GM23338 (cell line): Measurements from ENCODE around the gene CAVIN2. TPM values are rescaled to one million over a fixed set of nuclear protein-coding genes. Genes with fewer than 3 reads are reported as not detected.

Source experiments
- ATAC-seq: fragments of 200-7000 bp; cut with Tn5 transposase; 3 replicates; pipeline ENCODE4 v1.9.1; 2020
- DNase-seq: peaks from one replicate; pipeline ENCODE4 v3.0.0-alpha.2; 2015; ENCODE audit warnings: low spot score
- H2AFZ ChIP-seq: fragments of 200-600 bp; sonication (generic); 2 replicates; pipeline ENCODE4 v1.8.0; 2016; ENCODE audit warnings: antibody characterized with exemption, mild to moderate bottlenecking, moderate library complexity
- H3F3A ChIP-seq: fragments of 200-600 bp; sonication (generic); replicated peaks from 2 replicates; pipeline ENCODE4 v1.8.0; 2017; ENCODE audit warnings: antibody characterized with exemption, mixed run types, low read depth
- H3K27ac ChIP-seq: fragments of 200-600 bp; sonication (generic); 2 replicates; pipeline ENCODE4 v1.6.1; 2016; ENCODE audit warnings: low read depth
- H3K27me3 ChIP-seq: fragments of 200-600 bp; sonication (generic); 2 replicates; pipeline ENCODE4 v1.8.0; 2016; ENCODE audit warnings: mild to moderate bottlenecking, mixed run types, moderate library complexity; ENCODE audit not compliant: insufficient read depth
- H3K36me3 ChIP-seq: fragments of 200-600 bp; sonication (generic); 2 replicates; pipeline ENCODE4 v1.8.0; 2016; ENCODE audit warnings: mild to moderate bottlenecking; ENCODE audit not compliant: insufficient read depth
- H3K4me1 ChIP-seq: fragments of 200-600 bp; sonication (generic); 2 replicates; pipeline ENCODE4 v1.8.0; 2016; ENCODE audit warnings: mild to moderate bottlenecking, moderate library complexity; ENCODE audit not compliant: insufficient read depth
- H3K4me2 ChIP-seq: fragments of 200-600 bp; sonication (generic); 2 replicates; pipeline ENCODE4 v1.7.1; 2017; ENCODE audit warnings: mixed run types
- H3K4me3 ChIP-seq: fragments of 200-600 bp; sonication (generic); 2 replicates; pipeline ENCODE4 v1.6.1; 2016; ENCODE audit warnings: mixed run types
- H3K79me2 ChIP-seq: fragments of 200-600 bp; sonication (generic); replicated peaks from 2 replicates; pipeline ENCODE4 v1.8.0; 2017; ENCODE audit warnings: mild to moderate bottlenecking; ENCODE audit not compliant: insufficient read depth
- H3K9me2 ChIP-seq: fragments of 200-600 bp; sonication (generic); 2 replicates; pipeline ENCODE4 v1.8.0; 2017; ENCODE audit not compliant: insufficient read depth
- H4K20me1 ChIP-seq: fragments of 200-600 bp; sonication (generic); replicated peaks from 2 replicates; pipeline ENCODE4 v1.8.0; 2017; ENCODE audit warnings: mild to moderate bottlenecking; ENCODE audit not compliant: insufficient read depth
- H3K27ac Mint-ChIP-seq: 2 replicates; pipeline ENCODE4 v1.8.0; 2020; ENCODE audit warnings: inconsistent platforms, mild to moderate bottlenecking, moderate library complexity, mixed read lengths
- H3K27me3 Mint-ChIP-seq: 3 replicates; pipeline ENCODE4 v1.8.0; 2022; ENCODE audit warnings: low read depth, mild to moderate bottlenecking, moderate library complexity, mixed read lengths, inconsistent platforms; ENCODE audit not compliant: insufficient read depth, poor library complexity
- H3K36me3 Mint-ChIP-seq: 3 replicates; pipeline ENCODE4 v1.8.0; 2021; ENCODE audit warnings: low read depth, mild to moderate bottlenecking, inconsistent platforms, moderate library complexity, mixed read lengths
- H3K4me1 Mint-ChIP-seq: 3 replicates; pipeline ENCODE4 v1.8.0; 2020; ENCODE audit warnings: mild to moderate bottlenecking, inconsistent platforms, mixed read lengths
- H3K4me3 Mint-ChIP-seq: 3 replicates; pipeline ENCODE4 v1.8.0; 2021; ENCODE audit warnings: moderate library complexity, mild to moderate bottlenecking, inconsistent platforms, mixed read lengths
- H3K9me3 Mint-ChIP-seq: 3 replicates; pipeline ENCODE4 v1.8.0; 2020; ENCODE audit warnings: moderate library complexity, mild to moderate bottlenecking, inconsistent platforms, mixed read lengths
- CREB1 ChIP-seq: fragments of 250-450 bp; sonication (Bioruptor Pico); IDR thresholded peaks from 2 replicates; pipeline ENCODE4 v1.5.0; 2020; ENCODE audit warnings: low read depth, mild to moderate bottlenecking, moderate library complexity
- CTCF ChIP-seq, 2 experiments: fragments of 200-600 bp in 1 of 2; sonication (generic) in 1 of 2; conservative IDR thresholded peaks; 2 replicates each; pipeline versions ENCODE4 v1.5.1 to v1.6.1; 2016 to 2017; ENCODE audit warnings: antibody characterized with exemption in 2 of 2, low read depth in 2 of 2, mild to moderate bottlenecking in 2 of 2, moderate library complexity in 1 of 2
- ETS1 ChIP-seq: IDR thresholded peaks from 2 replicates; pipeline ENCODE4 v1.6.1; 2016; ENCODE audit warnings: antibody characterized with exemption
- JUNB ChIP-seq: IDR thresholded peaks from one replicate; pipeline ENCODE4 v1.6.1; 2016; ENCODE audit warnings: antibody characterized with exemption; ENCODE audit not compliant: unreplicated experiment
- POLR2AphosphoS5 ChIP-seq: IDR thresholded peaks from 2 replicates; pipeline ENCODE4 v1.6.1; 2016; ENCODE audit warnings: antibody characterized with exemption, low read depth
- ZNF114 ChIP-seq: fragments of 250-450 bp; sonication (Bioruptor Pico); IDR thresholded peaks from 2 replicates; pipeline ENCODE4 v1.5.0; 2020; ENCODE audit warnings: mild to moderate bottlenecking, moderate library complexity
- ZNF331 ChIP-seq: fragments of 250-450 bp; sonication (Bioruptor Pico); IDR thresholded peaks from 2 replicates; pipeline ENCODE4 v1.5.0; 2020; ENCODE audit warnings: low read depth, mild to moderate bottlenecking, moderate library complexity
- polyA plus RNA-seq: library from polyadenylated mRNA; unstranded; fragments of >200 nt; fragmentation: Nextera tagmentation; extraction: Ambion mirVana; gene quantifications from 2 replicates; pipeline ENCODE4 v1.2.1, GENCODE V29; 2016
- total RNA-seq: library from RNA; depleted of rRNA; stranded (reverse); fragments of >200 nt; shearing (Covaris generic); gene quantifications from 2 replicates; pipeline ENCODE4 v1.2.3, GENCODE V29; 2014

Gene CAVIN2
- total and polyA plus RNA-seq, 2 experiments from 2014 or later, result 0.07 to 0.15 TPM

GRCh38 chr2:191869781-191870180 lies 22.9 kb upstream of the CAVIN2 start:
- Histone ChIP-seq H3K27me3 (no peaks in the 10 kb centered on the region), H3K9me2 (no peaks in the 10 kb centered on the region), H3K36me3 (no peaks in the 10 kb centered on the region), H3K27ac (no peak overlapping the region), H3F3A (no peaks in the 10 kb centered on the region), H4K20me1 (no peaks in the 10 kb centered on the region), H3K4me1 (no peaks in the 10 kb centered on the region), H3K4me3 (no peak overlapping the region), H2AFZ (no peak overlapping the region), H3K4me2 (no peak overlapping the region), H3K79me2 (no peaks in the 10 kb centered on the region)
- TF ChIP-seq JUNB (no peak), CREB1 (CRISPR knock-in tag) (no peak), POLR2AphosphoS5 (no peak), CTCF (conservative IDR thresholded peaks at IDR 0.05; ENCODE audit: low read depth in 2 of 2) (no peak; a peak in 1 of 4 replicates), ETS1 (no peak), ZNF114 (CRISPR knock-in tag) (no peak), ZNF331 (CRISPR knock-in tag) (no peak)
- no peaks in the 10 kb centered on the region for H3K9me3 Mint-ChIP-seq
- H3K27me3 Mint-ChIP-seq, result no peaks in the 10 kb centered on the region
- 0 out of 2 replicates have a peak overlapping the region, but pooled peaks have one; percentile 18 for H3K27ac Mint-ChIP-seq
- peaks cover 25% of the 10 kb centered on the region for H3K4me1 Mint-ChIP-seq
- DNase-seq (no peak), ATAC-seq (no peak)
- H3K36me3 Mint-ChIP-seq, result no peaks in the 10 kb centered on the region
- H3K4me3 Mint-ChIP-seq, result no peak overlapping the region

- no peak overlapping the region for H3K4me3 Mint-ChIP-seq
- H3K27me3 Mint-ChIP-seq, result no peaks in the 10 kb centered on the region
- ATAC-seq (peak; percentile 98), DNase-seq (peak; percentile 95)
- H3K4me1 Mint-ChIP-seq, result peaks cover 25% of the 10 kb centered on the region
- Histone ChIP-seq H3K36me3 (no peaks in the 10 kb centered on the region), H3F3A (no peaks in the 10 kb centered on the region), H3K4me3 (no peak overlapping the region), H3K9me2 (no peaks in the 10 kb centered on the region), H3K4me1 (no peaks in the 10 kb centered on the region), H2AFZ (no peak overlapping the region), H3K27ac (no peak overlapping the region), H4K20me1 (no peaks in the 10 kb centered on the region), H3K79me2 (no peaks in the 10 kb centered on the region), H3K27me3 (no peaks in the 10 kb centered on the region), H3K4me2 (no peak overlapping the region)
- no peaks in the 10 kb centered on the region for H3K9me3 Mint-ChIP-seq
- TF ChIP-seq ZNF331 (CRISPR knock-in tag) (no peak), CTCF (conservative IDR thresholded peaks at IDR 0.05; ENCODE audit: low read depth in 2 of 2) (peak; percentile 82 to 93)
- no peaks in the 10 kb centered on the region for H3K36me3 Mint-ChIP-seq
- peak overlapping the region; percentile 6; the same call in 1 of the 2 replicates for H3K27ac Mint-ChIP-seq
Observed at GRCh38 chr2:191869178-191869577, 22.3 kb upstream of the CAVIN2 start.
